GM18499 (cell line): ENCODE results near the gene WDR45B.
"Not testable (repeated sequence)": the region's sequence is repeated elsewhere in the genome, so short reads cannot be mapped to it uniquely, and the experiment has no call there.

Experiments used
- ATAC-seq: cut with Tn5 transposase; IDR thresholded peaks from one replicate; pipeline ENCODE4 v1.9.1; 2021; ENCODE audit warnings: moderate number of reproducible peaks; ENCODE audit not compliant: insufficient read depth, unreplicated experiment

Gene WDR45B

DNA sequence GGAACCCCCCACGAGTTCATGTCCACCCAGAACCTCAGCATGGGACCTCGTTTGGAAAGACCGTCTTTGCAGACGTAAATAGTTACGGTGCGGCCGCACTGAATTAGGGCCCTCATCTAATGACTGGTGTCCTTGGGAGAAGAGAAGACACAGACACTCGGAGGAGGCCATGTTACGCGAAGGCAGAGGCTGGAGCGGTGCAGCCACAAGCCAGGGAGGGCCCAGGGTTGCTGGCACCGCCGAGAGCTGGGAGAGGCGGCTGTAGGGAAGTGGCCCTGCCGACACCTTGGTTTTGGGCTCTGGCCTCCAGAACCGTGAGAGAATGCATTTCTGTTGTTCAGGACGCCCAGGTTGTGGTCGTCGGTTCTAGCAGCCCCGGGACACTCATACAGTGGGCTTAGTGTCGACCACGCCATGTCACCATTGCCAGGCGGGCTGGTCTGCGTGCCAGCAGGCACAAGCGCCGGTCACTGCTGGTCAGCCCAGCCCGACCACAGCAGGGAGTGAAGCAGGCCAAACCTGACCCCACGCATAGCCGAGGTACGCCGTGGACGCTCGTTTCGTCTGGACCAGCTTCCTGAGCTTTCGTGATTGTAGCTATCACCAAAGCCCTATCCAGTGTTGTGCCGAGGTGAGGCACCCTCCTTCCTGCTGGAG, 10.7 kb upstream of the WDR45B start:
- no peak for ATAC-seq

DNA sequence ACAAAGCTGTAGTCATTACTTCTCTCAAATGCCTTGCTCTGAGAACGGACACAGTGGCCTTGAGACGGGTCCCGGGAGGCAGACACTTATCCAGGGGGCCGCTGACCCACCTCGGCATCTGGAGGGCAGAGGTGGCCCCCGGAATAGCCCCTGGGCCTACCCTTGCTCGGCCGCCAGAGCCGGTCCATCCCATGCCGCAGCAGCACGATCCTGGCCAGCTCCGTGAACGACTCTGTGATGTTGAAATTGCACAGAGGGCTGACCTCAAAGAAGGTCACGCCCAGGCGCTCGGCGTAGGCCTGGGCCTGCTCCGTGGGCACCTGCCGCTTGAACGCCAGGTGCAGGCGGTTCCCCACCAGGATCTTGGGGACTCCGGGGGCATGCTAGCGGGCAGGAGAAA, 10.1 kb upstream of the WDR45B start:
- no peak for ATAC-seq

DNA sequence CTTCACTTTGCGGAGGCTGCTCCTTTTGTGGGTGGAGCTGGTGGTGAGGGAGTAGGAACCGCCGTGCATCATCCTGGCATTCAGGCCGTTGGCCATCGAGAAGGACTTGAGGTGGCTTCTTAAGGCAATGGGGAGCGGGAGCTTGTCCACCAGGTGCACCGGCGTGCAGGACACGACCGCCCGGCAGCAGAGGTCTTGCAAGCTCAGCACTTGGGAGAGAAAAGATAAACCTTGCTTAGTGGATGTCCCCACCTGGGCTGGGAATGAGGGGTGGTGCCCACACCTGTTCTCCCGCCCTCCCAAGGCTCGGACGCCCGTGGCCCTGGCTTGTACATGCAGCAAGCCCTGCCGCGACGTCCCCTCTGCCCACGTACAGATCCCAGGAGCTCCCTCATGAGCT, 9.7 kb upstream of the WDR45B start:
- no peak for ATAC-seq

- no peak for ATAC-seq
Measured at GRCh38 chr17:82656266-82656665, 8.0 kb upstream of the WDR45B start.

DNA sequence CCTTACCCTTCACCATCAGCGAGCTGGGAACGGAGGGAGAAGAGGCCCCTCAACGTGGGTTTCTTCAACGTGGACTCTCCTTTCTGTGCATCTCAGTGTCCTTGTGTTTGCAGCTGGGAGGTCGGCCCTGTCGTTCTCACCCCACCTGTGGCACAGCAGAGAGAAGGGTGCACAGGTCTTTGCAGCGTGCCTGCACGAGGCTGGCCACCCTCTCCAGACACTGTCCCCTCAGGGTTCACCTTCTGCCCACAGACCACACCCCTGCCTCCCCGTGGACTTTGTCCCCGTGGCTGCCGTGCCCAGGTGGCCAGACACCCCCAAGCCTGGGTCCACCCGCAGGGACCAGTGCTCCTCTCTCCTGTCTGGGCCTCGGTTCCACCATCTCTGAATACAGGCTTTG, 7.3 kb upstream of the WDR45B start:
- ATAC-seq, result no peak

DNA sequence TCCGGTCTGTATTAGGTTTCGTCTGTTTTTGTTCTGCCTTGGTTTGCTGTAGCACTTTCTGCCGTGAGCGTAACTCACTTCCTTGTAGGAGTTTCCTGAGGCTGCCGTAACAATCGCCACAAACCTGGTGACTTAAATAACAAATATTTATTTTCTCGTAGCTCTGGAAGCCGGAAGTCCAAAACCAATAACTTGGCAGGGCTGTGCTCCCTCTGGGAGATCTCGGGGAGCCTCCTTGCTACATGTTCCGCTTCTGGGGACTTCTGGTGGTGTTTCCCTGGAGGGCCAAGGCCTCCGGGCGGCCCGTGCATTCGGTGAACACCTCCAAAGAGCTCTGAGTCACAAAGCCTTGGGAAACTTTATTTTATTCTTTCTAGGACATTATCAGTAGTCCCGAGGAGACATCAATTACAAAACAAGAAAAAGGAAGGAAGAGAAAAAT, 6.8 kb upstream of the WDR45B start:
- ATAC-seq, result no peak

DNA sequence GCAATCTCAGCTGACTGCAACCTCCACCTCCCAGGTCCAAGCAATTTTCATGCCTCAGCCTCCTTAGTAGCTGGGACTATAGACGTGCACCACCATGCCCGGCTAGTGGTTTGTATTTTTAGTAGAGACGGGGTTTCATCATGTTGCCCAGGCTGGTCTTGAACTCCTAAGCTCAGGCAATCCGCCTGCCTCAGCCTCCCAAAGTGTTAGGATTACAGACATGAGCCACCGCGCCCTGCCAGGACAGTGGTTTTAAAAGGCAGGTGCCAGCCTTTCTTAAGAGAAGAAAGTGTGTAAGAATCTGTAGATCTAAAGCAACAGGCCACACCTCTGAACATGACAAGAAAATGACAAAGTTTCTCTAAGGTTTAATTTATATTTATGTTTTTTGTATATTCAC, 6.4 kb upstream of the WDR45B start:
- not testable (repeated sequence) for ATAC-seq

DNA sequence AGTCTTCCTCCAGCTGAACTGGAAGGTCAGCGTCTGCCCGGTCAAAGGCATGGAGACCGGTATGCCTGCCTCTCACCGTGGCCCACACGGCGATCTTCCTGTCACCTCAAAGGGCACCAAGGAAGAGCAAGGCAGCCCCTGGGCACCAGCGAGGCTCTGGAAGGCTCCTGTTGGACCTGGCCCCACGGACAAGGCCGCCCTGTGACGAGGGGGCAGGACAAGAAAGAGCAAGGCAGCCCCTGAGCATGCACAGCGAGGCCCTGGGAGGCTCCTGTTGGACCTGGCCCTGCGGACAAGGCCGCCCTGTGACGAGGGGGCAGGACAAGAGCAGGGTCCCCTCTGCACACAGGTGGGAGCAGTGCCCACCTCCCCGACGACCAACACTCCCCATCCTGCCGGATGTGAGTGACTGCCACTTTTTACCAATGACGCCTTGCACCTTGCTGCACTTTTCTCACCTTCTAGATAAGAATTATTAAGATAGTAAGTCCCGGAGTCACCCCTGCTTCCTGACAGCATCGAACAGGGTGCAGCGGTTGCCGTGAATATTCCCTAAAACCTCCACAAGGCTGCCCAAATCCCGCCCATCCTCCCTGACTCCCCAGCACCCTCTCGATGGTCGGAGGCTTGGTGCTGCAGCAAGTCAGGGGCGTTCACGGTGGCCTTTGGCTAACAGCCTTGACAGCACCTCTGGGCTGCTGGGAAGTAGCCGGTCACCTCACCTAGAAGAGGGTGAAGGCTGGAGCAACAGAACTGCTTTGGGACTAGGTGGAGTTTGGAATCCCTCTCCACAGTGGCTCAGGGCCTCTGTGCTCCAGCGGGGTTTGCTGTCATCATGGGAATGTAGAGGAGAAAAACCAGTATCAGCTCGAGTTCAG, 5.6 kb upstream of the WDR45B start:
- ATAC-seq, result no peak

- ATAC-seq, result no peak
Measured at GRCh38 chr17:82650723-82651122, 2.5 kb upstream of the WDR45B start.

- no peak for ATAC-seq
Measured at GRCh38 chr17:82649501-82650261, 1.4 kb upstream of the WDR45B start.

- ATAC-seq, result no peak
Measured at GRCh38 chr17:82648742-82649331, 593 bp upstream of the WDR45B start.

GRCh38 chr17:82647593-82648164, 565 bp downstream of the WDR45B start:
- peak; percentile 29 for ATAC-seq

DNA sequence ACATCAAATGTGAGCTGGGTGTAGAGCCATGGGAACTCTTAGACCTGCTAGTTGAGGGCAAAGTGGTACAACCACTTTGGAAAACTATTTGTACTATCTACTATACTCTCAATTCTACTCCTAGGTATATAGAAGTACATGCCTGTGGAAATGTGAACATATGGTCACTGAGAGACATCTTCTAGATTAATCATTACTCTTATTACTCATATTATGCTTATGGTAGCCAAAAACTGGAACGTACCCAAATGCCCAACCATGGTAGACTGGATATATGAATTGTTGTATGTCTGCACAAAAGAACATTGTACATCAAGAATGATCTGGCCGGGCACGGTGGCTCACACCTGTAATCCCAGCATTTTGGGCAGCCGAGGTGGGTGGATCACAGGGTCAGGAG, 2.7 kb downstream of the WDR45B start:
- ATAC-seq, result no peak

GRCh38 chr17:82644148-82644547, 4.1 kb downstream of the WDR45B start:
- ATAC-seq, result no peak

GRCh38 chr17:82642022-82642421, 6.2 kb downstream of the WDR45B start:
- no peak for ATAC-seq

DNA sequence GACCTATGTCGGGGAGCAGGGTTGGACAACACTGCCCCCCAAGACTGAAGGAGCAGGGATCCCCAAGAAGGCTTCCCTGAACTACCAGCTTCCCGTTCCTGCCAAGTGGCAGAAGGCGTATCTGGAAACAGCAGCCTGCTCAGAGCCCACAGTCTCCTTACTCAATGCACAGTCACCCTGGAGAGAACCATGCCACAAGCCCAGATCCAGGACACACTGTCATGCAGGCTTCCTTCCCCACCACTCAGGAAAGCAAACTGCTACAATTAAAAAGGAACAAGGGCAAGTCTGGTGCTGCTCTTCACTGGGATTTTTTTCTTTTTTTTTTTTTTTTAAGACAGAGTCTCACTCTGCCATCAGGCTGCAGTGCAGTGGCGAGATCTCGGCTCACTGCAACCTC, 8.2 kb downstream of the WDR45B start:
- no peak for ATAC-seq

DNA sequence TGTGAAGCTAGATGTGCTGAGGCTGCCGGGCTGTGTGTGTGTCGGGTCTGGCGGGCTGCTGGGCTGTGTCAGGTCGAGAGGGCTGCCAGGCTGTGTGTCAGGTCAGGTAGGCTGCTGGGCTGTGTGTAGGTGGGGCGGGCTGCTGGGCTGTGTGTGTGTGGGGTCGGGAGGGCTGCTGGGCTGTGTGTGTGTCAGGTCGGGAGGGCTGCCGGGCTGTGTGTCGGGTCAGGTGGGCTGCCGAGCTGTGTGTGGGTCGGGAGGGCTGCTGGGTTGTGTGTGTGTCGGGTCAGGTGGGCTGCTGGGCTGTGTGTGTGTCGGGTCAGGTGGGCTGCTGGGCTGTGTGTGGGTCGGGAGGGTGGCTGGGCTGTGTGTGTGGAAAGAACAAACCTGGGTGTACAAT, 8.6 kb downstream of the WDR45B start:
- no peak for ATAC-seq

- no peak for ATAC-seq
Measured at GRCh38 chr17:82638183-82638773, 10.0 kb downstream of the WDR45B start.

GRCh38 chr17:82636626-82637598, 11.3 kb downstream of the WDR45B start:
- no peak for ATAC-seq
